Esophagus muscularis mucosa (tissue), 4 donors: Measurements from ENCODE around the gene OR4F6. TPM values are rescaled to one million over a fixed set of nuclear protein-coding genes. Genes with fewer than 3 reads are reported as not detected.
"Not testable (repeated sequence)": the region's sequence is repeated elsewhere in the genome, so short reads cannot be mapped to it uniquely, and the experiment has no call there.

Experiments
- DNase-seq: peaks from one replicate; pipeline ENCODE4 v3.0.0-alpha.2; 2017; ENCODE audit errors: extremely low spot score
- H3K27ac ChIP-seq, 4 donors: fragments of 200-600 bp; sonication (generic); replicated peaks in 1 of 4; 1 replicate in 3 of 4; 2 replicates in 1 of 4; pipeline ENCODE4 v1.5.1; 2016 to 2019; ENCODE audit warnings: mild to moderate bottlenecking in 1 of 4
- H3K27me3 ChIP-seq, 4 donors: fragments of 200-600 bp; sonication (generic); one replicate each; pipeline versions ENCODE4 v1.5.1 to v1.6.0; 2016 to 2019
- H3K36me3 ChIP-seq, 4 donors: fragments of 200-600 bp; sonication (generic); one replicate each; pipeline ENCODE4 v1.5.1; 2016 to 2019
- H3K4me1 ChIP-seq, 4 donors: fragments of 200-600 bp; sonication (generic); one replicate each; pipeline ENCODE4 v1.5.1; 2016 to 2019
- H3K4me3 ChIP-seq, 4 donors: fragments of 200-600 bp; sonication (generic); 1 replicate in 2 of 4; 2 replicates in 2 of 4; pipeline ENCODE4 v1.5.1; 2016 to 2019; ENCODE audit warnings: mild to moderate bottlenecking in 4 of 4, moderate library complexity in 1 of 4
- H3K9me3 ChIP-seq, 4 donors: fragments of 200-600 bp; sonication (generic); 1 replicate in 3 of 4; 2 replicates in 1 of 4; pipeline ENCODE4 v1.5.1; 2016 to 2019
- EP300 ChIP-seq: sonication (generic); formaldehyde crosslinking; IDR thresholded peaks from one replicate; pipeline ENCODE4 v1.6.1; 2017; ENCODE audit warnings: antibody characterized with exemption
- POLR2A ChIP-seq: fragments of 450-650 bp; IDR thresholded peaks from one replicate; pipeline ENCODE4 v1.6.1; 2017; ENCODE audit warnings: antibody characterized with exemption, moderate library complexity, mild to moderate bottlenecking, low read depth
- POLR2AphosphoS5 ChIP-seq, 2 donors: sonication (generic); formaldehyde crosslinking; IDR thresholded peaks; one replicate each; pipeline ENCODE4 v1.6.1; 2017; ENCODE audit warnings: antibody characterized with exemption in 2 of 2
- WGBS: methylation state at CpG from one replicate; pipeline ENCODE4 v1.1.5; 2018; 5-methylcytosine and 5-hydroxymethylcytosine counted together
- intact Hi-C: fragments of 100-400 bp; cut with DNase I; formaldehyde crosslinking; loops from one replicate; pipeline ENCODE4 v1.15.1; 2023
- total RNA-seq, 4 donors: library from RNA; depleted of rRNA; stranded (reverse); fragments of >200 nt; gene quantifications; one replicate each; pipeline versions ENCODE4 v1.1.0 to v1.2.1, GENCODE V29; 2016
- TF ChIP-seq, protein P1 (sequence below), 3 experiments: fragments of 200-600 bp in 2 of 3; fragments of 450-650 bp in 1 of 3; sonication (generic) in 2 of 3; IDR thresholded peaks; one replicate each; pipeline ENCODE4 v1.5.1; 2017 to 2019; ENCODE audit warnings: antibody characterized with exemption in 3 of 3, mild to moderate bottlenecking in 2 of 3, moderate library complexity in 1 of 3

The OR4F6 gene
- total RNA-seq, 4 donors from 2014 or later = not detected

DNA sequence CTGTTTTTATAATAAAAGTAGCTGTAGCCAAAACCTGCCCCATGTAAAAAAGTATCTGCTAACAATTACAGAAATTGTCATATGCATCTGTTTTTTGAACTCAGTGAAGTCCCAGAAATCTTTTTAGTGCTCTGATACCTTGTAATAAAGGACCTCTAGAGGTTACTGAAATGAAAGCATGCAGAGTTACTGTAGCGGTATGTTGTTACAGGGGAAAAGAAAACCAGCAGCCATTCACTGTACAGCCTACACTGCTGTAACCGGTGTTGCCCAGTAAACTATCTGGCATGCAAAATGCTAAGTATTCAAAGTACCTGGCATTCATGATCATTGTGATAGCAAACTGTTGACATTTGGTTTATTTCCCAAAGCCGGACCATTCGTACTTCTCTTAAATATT is 12.6 kb upstream of the OR4F6 start:
- H3K9me3 ChIP-seq, H3K4me1 ChIP-seq, H3K4me3 ChIP-seq, DNase-seq, H3K36me3 ChIP-seq, H3K27ac ChIP-seq, intact Hi-C loops, H3K27me3 ChIP-seq: not testable (repeated sequence)
- WGBS = 74% methylated on average over 4 of the region's 4 CpGs

DNA sequence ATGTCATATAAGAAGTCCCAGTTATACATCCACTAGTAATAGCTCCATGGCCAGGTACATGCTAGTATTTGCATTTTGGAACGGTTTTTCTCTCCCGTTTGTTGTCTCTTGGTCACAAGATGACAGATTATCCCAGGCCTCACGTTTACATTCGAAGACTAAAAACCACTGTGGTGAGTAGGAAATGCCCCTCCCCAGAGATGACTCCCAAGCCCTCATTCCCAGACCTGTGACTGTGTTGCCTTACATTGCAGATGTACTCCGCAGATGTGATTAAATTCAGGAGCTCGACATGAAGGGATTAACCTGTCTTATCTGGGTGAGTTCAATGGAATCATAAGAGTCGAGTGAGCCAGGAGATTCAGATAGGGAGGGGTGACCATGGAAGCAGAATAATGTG is 9.3 kb upstream of the OR4F6 start:
- WGBS = 64% methylated on average over 7 of the region's 7 CpGs
- DNase-seq, intact Hi-C loops, H3K9me3 ChIP-seq, H3K4me3 ChIP-seq, H3K4me1 ChIP-seq, H3K36me3 ChIP-seq, H3K27me3 ChIP-seq, H3K27ac ChIP-seq: not testable (repeated sequence)

DNA sequence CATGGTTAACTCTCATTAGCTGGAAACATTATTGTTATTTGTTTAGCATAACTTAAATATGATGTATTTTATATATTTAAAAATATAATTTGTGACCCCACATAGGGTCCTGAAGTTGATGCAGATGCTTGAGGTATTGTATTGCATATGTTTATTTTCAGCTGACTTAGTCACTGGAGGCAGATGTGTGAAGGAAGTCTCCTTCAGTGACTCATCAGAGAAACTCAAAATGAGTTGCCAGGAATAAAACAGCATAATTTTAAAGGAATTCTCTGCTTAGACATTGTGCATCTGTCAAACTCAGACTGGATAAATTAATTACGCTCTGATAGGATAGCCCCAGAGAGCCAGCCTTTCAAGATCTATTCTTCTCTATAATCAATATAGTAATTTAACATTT is 7.9 kb upstream of the OR4F6 start:
- Histone ChIP-seq H3K4me3 (no peak overlapping the region), H3K9me3 (no peaks in the 10 kb centered on the region), H3K27ac (no peak overlapping the region), H3K27me3 (peaks cover 0 to 3% (median 0%) of the 10 kb centered on the region in 4 donors), H3K36me3 (no peaks in the 10 kb centered on the region), H3K4me1 (no peaks in the 10 kb centered on the region)
- intact Hi-C loops = no loop called here
- 63% methylated on average over 1 of the region's 1 CpG for WGBS
- no peak for DNase-seq
- no peak for TF ChIP-seq POLR2AphosphoS5 (IDR thresholded peaks at IDR 0.05)

DNA sequence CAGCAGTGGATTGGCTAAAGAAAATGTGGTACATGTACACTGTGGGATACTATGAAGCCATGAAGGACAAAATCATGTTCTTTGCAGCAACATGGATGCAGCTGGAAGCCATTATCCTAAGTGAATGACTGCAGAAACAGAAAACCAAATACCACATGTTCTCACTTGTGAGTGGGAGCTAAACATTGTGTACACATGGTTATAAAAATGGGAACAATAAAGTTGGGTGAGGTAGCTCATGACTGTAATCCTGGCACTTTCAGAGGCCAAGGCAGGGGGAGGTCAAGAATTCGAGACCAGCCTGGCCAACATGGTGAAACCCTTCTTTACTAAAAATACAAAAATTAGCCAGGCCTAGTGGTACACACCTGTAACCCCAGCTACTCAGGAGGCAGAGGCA is 3.6 kb upstream of the OR4F6 start:
- H3K4me1 ChIP-seq = no peaks in the 10 kb centered on the region
- TF ChIP-seq POLR2A = no peak
- TF ChIP-seq, protein P1, sequence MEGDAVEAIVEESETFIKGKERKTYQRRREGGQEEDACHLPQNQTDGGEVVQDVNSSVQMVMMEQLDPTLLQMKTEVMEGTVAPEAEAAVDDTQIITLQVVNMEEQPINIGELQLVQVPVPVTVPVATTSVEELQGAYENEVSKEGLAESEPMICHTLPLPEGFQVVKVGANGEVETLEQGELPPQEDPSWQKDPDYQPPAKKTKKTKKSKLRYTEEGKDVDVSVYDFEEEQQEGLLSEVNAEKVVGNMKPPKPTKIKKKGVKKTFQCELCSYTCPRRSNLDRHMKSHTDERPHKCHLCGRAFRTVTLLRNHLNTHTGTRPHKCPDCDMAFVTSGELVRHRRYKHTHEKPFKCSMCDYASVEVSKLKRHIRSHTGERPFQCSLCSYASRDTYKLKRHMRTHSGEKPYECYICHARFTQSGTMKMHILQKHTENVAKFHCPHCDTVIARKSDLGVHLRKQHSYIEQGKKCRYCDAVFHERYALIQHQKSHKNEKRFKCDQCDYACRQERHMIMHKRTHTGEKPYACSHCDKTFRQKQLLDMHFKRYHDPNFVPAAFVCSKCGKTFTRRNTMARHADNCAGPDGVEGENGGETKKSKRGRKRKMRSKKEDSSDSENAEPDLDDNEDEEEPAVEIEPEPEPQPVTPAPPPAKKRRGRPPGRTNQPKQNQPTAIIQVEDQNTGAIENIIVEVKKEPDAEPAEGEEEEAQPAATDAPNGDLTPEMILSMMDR (IDR thresholded peaks at IDR 0.05) = no peak
- no peak for TF ChIP-seq POLR2AphosphoS5 (IDR thresholded peaks at IDR 0.05)
- no peak for TF ChIP-seq EP300
- WGBS = 90% methylated on average over 1 of the region's 1 CpG
- H3K4me3 ChIP-seq = no peak overlapping the region
- H3K27me3 ChIP-seq = peaks cover 0 to 3% (median 0%) of the 10 kb centered on the region in 4 donors
- no peak for DNase-seq
- intact Hi-C loops = no loop called here
- no peak overlapping the region for H3K27ac ChIP-seq
- no peaks in the 10 kb centered on the region for H3K9me3 ChIP-seq
- H3K36me3 ChIP-seq = no peaks in the 10 kb centered on the region

- no peaks in the 10 kb centered on the region for H3K4me1 ChIP-seq
- H3K36me3 ChIP-seq = no peaks in the 10 kb centered on the region
- H3K9me3 ChIP-seq = no peaks in the 10 kb centered on the region
- peaks cover 0 to 3% (median 0%) of the 10 kb centered on the region in 4 donors for H3K27me3 ChIP-seq
- no peak overlapping the region for H3K4me3 ChIP-seq
- intact Hi-C loops = no loop called here
- TF ChIP-seq, protein P1 (IDR thresholded peaks at IDR 0.05) = no peak
- TF ChIP-seq EP300 (no peak), POLR2AphosphoS5 (IDR thresholded peaks at IDR 0.05) (no peak), POLR2A (no peak)
- H3K27ac ChIP-seq = no peak overlapping the region
- no peak for DNase-seq
- WGBS = 91% methylated on average over 1 of the region's 1 CpG
These were observed 2.3 kb upstream of the OR4F6 start for GRCh38 chr15:101801048-101801447.

DNA sequence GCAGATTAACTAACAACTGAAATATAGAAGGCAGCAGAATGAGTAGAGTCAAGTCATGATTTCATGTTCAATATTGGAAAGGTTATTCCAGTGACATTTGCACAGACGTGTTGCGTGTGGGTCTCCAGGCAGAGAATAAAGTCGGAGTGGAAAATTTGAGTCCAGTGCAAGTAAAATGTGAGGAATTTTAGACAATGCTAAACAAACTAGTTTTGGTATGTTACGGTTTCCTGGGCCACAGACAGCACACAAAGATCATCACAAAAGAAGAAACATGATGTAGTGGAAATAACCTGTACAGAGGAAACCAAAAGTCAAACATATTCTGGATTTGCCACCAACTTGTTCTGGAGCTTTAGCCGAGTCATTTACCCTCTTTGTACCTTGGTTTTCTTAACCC is 367 bp downstream of the OR4F6 start:
- no peak for DNase-seq
- no peaks in the 10 kb centered on the region for H3K9me3 ChIP-seq
- peaks cover 0 to 7% (median 0%) of the 10 kb centered on the region in 4 donors for H3K4me1 ChIP-seq
- no peaks in the 10 kb centered on the region for H3K36me3 ChIP-seq
- H3K4me3 ChIP-seq = no peak overlapping the region
- WGBS = 69% methylated on average over 5 of the region's 5 CpGs
- no peak overlapping the region for H3K27ac ChIP-seq
- H3K27me3 ChIP-seq = no peaks in the 10 kb centered on the region
- intact Hi-C loops = no loop called here
- no peak for TF ChIP-seq EP300
- peak in 1 of 2 donors; percentile 17 for TF ChIP-seq POLR2AphosphoS5 (IDR thresholded peaks at IDR 0.05)
- TF ChIP-seq, protein P1 (IDR thresholded peaks at IDR 0.05) = no peak
